ENCODE measurements around the gene KRTAP4-11.

GRCh38 chr17:41098042-41098441 lies 20.1 kb downstream of the KRTAP4-11 start, which contains the start of gene KRTAP4-8:
- no peak for TF ChIP-seq CTCF (IDR thresholded peaks at IDR 0.05)
- no peak for TF ChIP-seq POLR2A (IDR thresholded peaks at IDR 0.05)
- no peak for TF ChIP-seq POLR2AphosphoS5 (IDR thresholded peaks at IDR 0.05)
